ENCODE results near the gene ATP8B3. TPM values are rescaled to one million over a fixed set of nuclear protein-coding genes. Genes with fewer than 3 reads are reported as not detected.

Gene ATP8B3
- total and polyA plus RNA-seq, 2 of the 13 experiments (the other 11 are each of a cell fraction or from before 2014, with no cell fraction given): 2.6 to 5.9 TPM

GRCh38 chr19:1748115-1748872, 63.8 kb downstream of the ATP8B3 start (continued):
- TF ChIP-seq, protein P1, sequence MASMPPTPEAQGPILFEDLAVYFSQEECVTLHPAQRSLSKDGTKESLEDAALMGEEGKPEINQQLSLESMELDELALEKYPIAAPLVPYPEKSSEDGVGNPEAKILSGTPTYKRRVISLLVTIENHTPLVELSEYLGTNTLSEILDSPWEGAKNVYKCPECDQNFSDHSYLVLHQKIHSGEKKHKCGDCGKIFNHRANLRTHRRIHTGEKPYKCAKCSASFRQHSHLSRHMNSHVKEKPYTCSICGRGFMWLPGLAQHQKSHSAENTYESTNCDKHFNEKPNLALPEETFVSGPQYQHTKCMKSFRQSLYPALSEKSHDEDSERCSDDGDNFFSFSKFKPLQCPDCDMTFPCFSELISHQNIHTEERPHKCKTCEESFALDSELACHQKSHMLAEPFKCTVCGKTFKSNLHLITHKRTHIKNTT (CRISPR knock-in tag; IDR thresholded peaks at IDR 0.05): no peak
- no peak for TF ChIP-seq HNF1A (IDR thresholded peaks at IDR 0.05; ENCODE audit: low read depth)
- TF ChIP-seq HNF1A (CRISPR knock-in tag; IDR thresholded peaks at IDR 0.05; ENCODE audit: borderline replicate concordance): no peak
- 0 out of 2 replicates have a peak, but pooled peaks have one; percentile 13 for TF ChIP-seq TAF1 (CRISPR knock-in tag; IDR thresholded peaks at IDR 0.05)
- TF ChIP-seq ZNF616 (CRISPR knock-in tag; IDR thresholded peaks at IDR 0.05; ENCODE audit: low read depth): no peak
- TF ChIP-seq KLF9 (CRISPR knock-in tag; IDR thresholded peaks at IDR 0.05; ENCODE audit: low read depth): no peak
- TF ChIP-seq MED1 (CRISPR knock-in tag; IDR thresholded peaks at IDR 0.05): no peak
- TF ChIP-seq, protein P2, sequence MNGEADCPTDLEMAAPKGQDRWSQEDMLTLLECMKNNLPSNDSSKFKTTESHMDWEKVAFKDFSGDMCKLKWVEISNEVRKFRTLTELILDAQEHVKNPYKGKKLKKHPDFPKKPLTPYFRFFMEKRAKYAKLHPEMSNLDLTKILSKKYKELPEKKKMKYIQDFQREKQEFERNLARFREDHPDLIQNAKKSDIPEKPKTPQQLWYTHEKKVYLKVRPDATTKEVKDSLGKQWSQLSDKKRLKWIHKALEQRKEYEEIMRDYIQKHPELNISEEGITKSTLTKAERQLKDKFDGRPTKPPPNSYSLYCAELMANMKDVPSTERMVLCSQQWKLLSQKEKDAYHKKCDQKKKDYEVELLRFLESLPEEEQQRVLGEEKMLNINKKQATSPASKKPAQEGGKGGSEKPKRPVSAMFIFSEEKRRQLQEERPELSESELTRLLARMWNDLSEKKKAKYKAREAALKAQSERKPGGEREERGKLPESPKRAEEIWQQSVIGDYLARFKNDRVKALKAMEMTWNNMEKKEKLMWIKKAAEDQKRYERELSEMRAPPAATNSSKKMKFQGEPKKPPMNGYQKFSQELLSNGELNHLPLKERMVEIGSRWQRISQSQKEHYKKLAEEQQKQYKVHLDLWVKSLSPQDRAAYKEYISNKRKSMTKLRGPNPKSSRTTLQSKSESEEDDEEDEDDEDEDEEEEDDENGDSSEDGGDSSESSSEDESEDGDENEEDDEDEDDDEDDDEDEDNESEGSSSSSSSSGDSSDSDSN (CRISPR knock-in tag; IDR thresholded peaks at IDR 0.05): no peak
- TF ChIP-seq NONO (IDR thresholded peaks at IDR 0.05): no peak
- TF ChIP-seq NONO (CRISPR knock-in tag; conservative IDR thresholded peaks at IDR 0.05): no peak
- TF ChIP-seq SIN3A (IDR thresholded peaks at IDR 0.05; ENCODE audit: borderline replicate concordance, low read depth, low read length): no peak
- TF ChIP-seq NR3C1 (CRISPR knock-in tag; IDR thresholded peaks at IDR 0.05): no peak
- TF ChIP-seq JUN (CRISPR knock-in tag; IDR thresholded peaks at IDR 0.05): no peak
- TF ChIP-seq ATF3 (CRISPR knock-in tag; IDR thresholded peaks at IDR 0.05): no peak
- no peak for TF ChIP-seq NR2F1 (CRISPR knock-in tag; IDR thresholded peaks at IDR 0.05)
- no peak for TF ChIP-seq SRF (IDR thresholded peaks at IDR 0.05; ENCODE audit: low read depth, low read length)
- no peak for TF ChIP-seq DR1 (CRISPR knock-in tag; IDR thresholded peaks at IDR 0.05)
- TF ChIP-seq ZFP41 (CRISPR knock-in tag; IDR thresholded peaks at IDR 0.05; ENCODE audit: borderline replicate concordance): no peak
- no peak for TF ChIP-seq ARNT (IDR thresholded peaks at IDR 0.05)
